Effector memory CD8-positive, alpha-beta T cell (primary cell): ENCODE data around the gene PLEKHN1.
"Not testable (repeated sequence)": the region's sequence is repeated elsewhere in the genome, so short reads cannot be mapped to it uniquely, and the experiment has no call there.

ENCODE experiments used
- ATAC-seq: fragments of 150-1000 bp; cut with Tn5 transposase; replicated peaks from 2 replicates; pipeline ENCODE4 v1.10.0; 2021; ENCODE audit warnings: mild to moderate bottlenecking, moderate library complexity
- DNase-seq, 3 experiments: peaks; one replicate each; pipeline ENCODE4 v3.0.0; 2021
- H3K27ac Mint-ChIP-seq, 2 donors: one replicate each; pipeline ENCODE4 v1.8.0; 2022; ENCODE audit warnings: mild to moderate bottlenecking in 2 of 2, mixed read lengths in 2 of 2, moderate library complexity in 2 of 2
- H3K27me3 Mint-ChIP-seq, 2 donors: one replicate each; pipeline ENCODE4 v1.8.0; 2022; ENCODE audit warnings: mixed read lengths in 2 of 2
- H3K36me3 Mint-ChIP-seq: one replicate; pipeline ENCODE4 v1.8.0; 2022; ENCODE audit warnings: mild to moderate bottlenecking, moderate library complexity, mixed read lengths; ENCODE audit not compliant: insufficient read depth
- H3K4me1 Mint-ChIP-seq, 2 donors: one replicate each; pipeline ENCODE4 v1.8.0; 2022; ENCODE audit warnings: low read depth in 2 of 2, mixed read lengths in 2 of 2
- H3K4me3 Mint-ChIP-seq, 2 donors: one replicate each; pipeline ENCODE4 v1.8.0; 2022; ENCODE audit warnings: mild to moderate bottlenecking in 2 of 2, mixed read lengths in 2 of 2, moderate library complexity in 2 of 2
- H3K9me3 Mint-ChIP-seq, 2 donors: one replicate each; pipeline ENCODE4 v1.8.0; 2022; ENCODE audit warnings: mixed read lengths in 2 of 2

PLEKHN1 gene

GRCh38 chr1:942864-943533, 23.3 kb upstream of the PLEKHN1 start:
- no peak for DNase-seq
- Mint-ChIP-seq H3K27me3 (peaks cover 18 to 39% of the 10 kb centered on the region in 2 donors), H3K36me3 (peaks cover 7% of the 10 kb centered on the region), H3K9me3 (no peaks in the 10 kb centered on the region), H3K4me1 (peaks cover 7 to 10% of the 10 kb centered on the region in 2 donors), H3K27ac (no peak overlapping the region), H3K4me3 (no peak overlapping the region)
- no peak for ATAC-seq

DNA sequence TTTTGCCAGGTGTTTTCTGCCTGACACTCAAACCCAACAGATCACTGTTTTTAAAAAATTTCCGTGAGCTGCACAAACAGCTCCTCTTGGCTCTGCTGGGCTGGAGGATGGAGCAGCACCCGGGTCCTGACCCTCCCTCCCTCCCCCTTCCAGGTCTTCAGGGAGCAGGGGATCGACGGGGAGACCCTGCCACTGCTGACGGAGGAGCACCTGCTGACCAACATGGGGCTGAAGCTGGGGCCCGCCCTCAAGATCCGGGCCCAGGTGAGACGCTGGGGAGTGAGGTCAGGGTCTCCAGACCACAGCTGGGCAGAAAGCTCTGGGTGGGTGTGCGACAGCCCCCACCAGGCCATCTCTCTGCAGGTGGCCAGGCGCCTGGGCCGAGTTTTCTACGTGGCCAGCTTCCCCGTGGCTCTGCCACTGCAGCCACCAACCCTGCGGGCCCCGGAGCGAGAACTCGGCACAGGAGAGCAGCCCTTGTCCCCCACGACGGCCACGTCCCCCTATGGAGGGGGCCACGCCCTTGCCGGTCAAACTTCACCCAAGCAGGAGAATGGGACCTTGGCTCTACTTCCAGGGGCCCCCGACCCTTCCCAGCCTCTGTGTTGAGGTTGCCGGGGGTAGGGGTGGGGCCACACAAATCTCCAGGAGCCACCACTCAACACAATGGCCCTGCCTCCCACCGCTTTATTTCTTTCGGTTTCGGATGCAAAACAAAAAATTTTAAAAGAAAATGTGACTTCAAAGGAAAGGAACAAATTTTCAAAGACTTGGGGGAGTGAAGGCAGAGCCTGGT, 22.5 kb upstream of the PLEKHN1 start:
- H3K27ac Mint-ChIP-seq = no peak overlapping the region
- H3K9me3 Mint-ChIP-seq = no peaks in the 10 kb centered on the region
- ATAC-seq = no peak
- H3K4me1 Mint-ChIP-seq = peaks cover 7 to 10% of the 10 kb centered on the region in 2 donors
- H3K4me3 Mint-ChIP-seq = no peak overlapping the region
- peaks cover 15 to 32% of the 10 kb centered on the region in 2 donors for H3K27me3 Mint-ChIP-seq
- no peak for DNase-seq
- H3K36me3 Mint-ChIP-seq = peaks cover 9% of the 10 kb centered on the region

GRCh38 chr1:944341-945325, 21.6 kb upstream of the PLEKHN1 start:
- peak overlapping the region in 1 of 2 donors; percentile 19 for H3K4me3 Mint-ChIP-seq
- peaks cover 7 to 8% of the 10 kb centered on the region in 2 donors for H3K4me1 Mint-ChIP-seq
- DNase-seq = no peak
- peaks cover 10 to 23% of the 10 kb centered on the region in 2 donors for H3K27me3 Mint-ChIP-seq
- H3K36me3 Mint-ChIP-seq = peaks cover 16% of the 10 kb centered on the region
- no peaks in the 10 kb centered on the region for H3K9me3 Mint-ChIP-seq
- ATAC-seq = no peak
- no peak overlapping the region for H3K27ac Mint-ChIP-seq

DNA sequence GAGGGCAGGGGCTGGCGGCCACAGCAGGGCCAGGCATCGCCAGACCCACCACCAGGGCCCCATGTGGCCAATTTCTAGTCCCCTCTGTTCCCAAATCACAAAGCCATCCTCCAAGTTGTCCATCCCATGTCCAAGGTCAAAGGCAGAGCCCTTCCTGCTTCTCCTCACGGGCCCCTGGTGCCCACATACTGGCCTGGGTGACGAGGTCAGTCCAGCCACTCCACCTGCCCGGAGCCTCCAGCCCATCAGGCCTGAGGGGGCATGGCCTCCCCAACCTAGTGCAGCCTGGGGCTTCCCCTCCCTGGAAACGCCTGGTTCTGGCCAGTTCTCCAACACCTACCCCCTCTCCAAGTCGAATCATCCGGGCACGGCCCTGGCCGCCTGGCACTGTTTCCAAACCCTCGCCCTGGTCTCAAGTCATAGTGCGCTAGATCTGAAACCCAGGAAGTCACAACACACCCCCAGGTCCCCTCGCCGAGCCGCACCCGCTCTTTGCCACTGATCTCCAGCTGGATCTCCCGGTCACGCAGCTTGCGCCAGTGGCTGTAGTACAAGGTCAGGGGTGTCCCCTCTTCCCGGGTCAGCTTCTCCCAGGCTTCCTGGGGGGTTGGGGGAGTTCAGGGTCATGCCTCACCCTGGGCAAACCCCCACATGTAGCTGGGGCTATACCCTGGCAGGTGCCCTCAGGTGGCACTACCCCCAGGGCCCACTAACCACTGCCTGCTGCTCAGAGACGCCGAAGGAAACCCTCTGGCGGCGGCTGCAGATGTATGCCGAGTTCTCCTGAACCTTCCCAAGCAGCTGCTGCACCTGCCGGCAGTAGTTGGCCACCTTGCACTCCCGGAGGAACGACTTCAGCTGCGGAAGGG, 20.4 kb upstream of the PLEKHN1 start:
- no peak overlapping the region for H3K27ac Mint-ChIP-seq
- H3K4me3 Mint-ChIP-seq = no peak overlapping the region
- peaks cover 6 to 17% of the 10 kb centered on the region in 2 donors for H3K27me3 Mint-ChIP-seq
- no peak for ATAC-seq
- no peak for DNase-seq
- H3K4me1 Mint-ChIP-seq = peaks cover 7 to 8% of the 10 kb centered on the region in 2 donors
- H3K9me3 Mint-ChIP-seq = no peaks in the 10 kb centered on the region
- peaks cover 19% of the 10 kb centered on the region for H3K36me3 Mint-ChIP-seq

DNA sequence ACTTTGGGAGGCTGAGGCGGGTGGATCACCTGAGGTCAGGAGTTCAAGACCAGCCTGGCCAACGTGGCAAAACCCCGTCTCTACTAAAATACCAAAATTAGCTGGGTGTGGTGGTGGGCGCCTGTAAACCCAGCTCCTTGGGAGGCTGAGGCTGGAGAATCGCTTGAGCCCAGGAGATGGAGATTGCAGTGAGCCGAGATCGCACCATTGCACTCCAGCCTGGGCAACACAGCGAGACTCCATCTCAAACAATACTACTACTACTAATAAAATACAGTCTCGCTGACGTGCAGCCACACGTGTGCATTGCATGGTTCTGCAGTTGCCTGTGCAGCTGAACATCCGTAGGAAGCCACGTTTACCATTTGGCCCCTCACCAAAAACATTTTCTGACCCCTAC, 19.5 kb upstream of the PLEKHN1 start:
- H3K4me3 Mint-ChIP-seq, ATAC-seq, H3K27me3 Mint-ChIP-seq, DNase-seq, H3K9me3 Mint-ChIP-seq, H3K27ac Mint-ChIP-seq, H3K4me1 Mint-ChIP-seq: not testable (repeated sequence)
- peaks cover 18% of the 10 kb centered on the region for H3K36me3 Mint-ChIP-seq

- no peak for DNase-seq
- Mint-ChIP-seq H3K36me3 (peaks cover 19% of the 10 kb centered on the region), H3K4me3 (no peak overlapping the region), H3K9me3 (no peaks in the 10 kb centered on the region), H3K27me3 (peaks cover 0 to 6% of the 10 kb centered on the region in 2 donors), H3K27ac (no peak overlapping the region), H3K4me1 (peaks cover 3 to 6% of the 10 kb centered on the region in 2 donors)
- no peak for ATAC-seq
These were observed 18.3 kb upstream of the PLEKHN1 start for GRCh38 chr1:947958-948357.

DNA sequence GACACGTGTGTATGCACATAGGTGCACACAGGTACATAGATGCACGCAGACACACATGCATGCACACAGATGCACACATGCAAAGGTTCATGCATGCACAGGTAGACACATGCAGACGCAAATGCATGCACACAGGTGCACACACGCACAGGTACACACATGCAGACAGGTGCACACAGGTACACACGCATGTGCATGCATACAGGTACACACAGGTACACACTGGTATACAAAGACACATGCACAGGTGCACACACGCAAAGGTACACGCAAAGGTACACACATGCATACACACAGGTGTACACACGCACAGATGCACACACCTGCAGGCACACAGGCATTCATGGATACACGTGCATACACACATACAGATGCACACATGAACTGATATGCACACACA, 16.0 kb upstream of the PLEKHN1 start:
- Mint-ChIP-seq H3K36me3 (peaks cover 31% of the 10 kb centered on the region), H3K4me3 (no peak overlapping the region), H3K27me3 (no peaks in the 10 kb centered on the region), H3K27ac (no peak overlapping the region), H3K9me3 (no peaks in the 10 kb centered on the region), H3K4me1 (peaks cover 8% of the 10 kb centered on the region in 2 donors)
- DNase-seq = no peak
- ATAC-seq = no peak

DNA sequence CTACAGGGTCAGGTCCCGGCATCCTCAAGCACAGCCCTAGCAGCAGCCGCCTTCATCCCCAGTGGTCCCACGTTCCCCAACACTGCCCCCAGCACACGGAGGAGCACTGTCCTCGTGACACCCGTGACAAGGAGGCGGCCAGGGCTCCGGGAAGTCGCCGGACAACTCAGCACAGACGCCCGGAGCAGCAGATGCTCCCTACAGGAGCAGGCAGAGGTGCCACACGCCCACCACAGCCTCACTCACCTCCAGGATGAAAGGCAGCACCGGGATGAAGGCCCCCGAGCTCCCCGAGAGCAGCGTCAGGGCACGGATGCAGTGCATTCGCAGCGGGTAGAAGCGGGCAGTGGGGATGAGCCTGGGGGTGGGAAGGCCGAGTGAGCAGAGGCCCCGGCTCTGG, 15.4 kb upstream of the PLEKHN1 start:
- H3K4me1 Mint-ChIP-seq = peaks cover 5 to 9% of the 10 kb centered on the region in 2 donors
- no peak overlapping the region for H3K4me3 Mint-ChIP-seq
- peaks cover 31% of the 10 kb centered on the region for H3K36me3 Mint-ChIP-seq
- H3K9me3 Mint-ChIP-seq = no peaks in the 10 kb centered on the region
- no peak for DNase-seq
- no peak overlapping the region for H3K27ac Mint-ChIP-seq
- no peaks in the 10 kb centered on the region for H3K27me3 Mint-ChIP-seq
- no peak for ATAC-seq

DNA sequence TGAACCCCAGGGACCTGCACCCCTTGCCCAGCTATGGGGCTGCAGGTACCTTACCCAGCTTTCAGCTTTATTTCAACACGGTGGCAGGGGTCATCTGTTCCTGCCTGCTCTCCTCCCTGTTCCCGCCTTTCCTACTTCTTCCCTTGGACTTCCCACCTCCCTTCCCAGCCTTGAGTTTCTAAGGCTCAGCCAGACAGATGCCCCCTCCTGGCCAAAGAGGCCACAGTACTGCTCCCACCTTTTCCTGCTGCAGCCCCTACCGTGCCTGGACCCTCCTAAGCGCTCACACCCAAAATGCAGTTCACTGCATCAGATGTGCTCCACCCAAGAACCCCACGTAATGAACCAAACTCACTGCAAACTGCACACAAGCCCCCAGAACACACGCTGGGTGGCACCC, 14.9 kb upstream of the PLEKHN1 start:
- Mint-ChIP-seq H3K27ac (no peak overlapping the region), H3K9me3 (no peaks in the 10 kb centered on the region), H3K4me1 (peaks cover 5 to 9% of the 10 kb centered on the region in 2 donors), H3K27me3 (no peaks in the 10 kb centered on the region), H3K36me3 (peaks cover 31% of the 10 kb centered on the region), H3K4me3 (no peak overlapping the region)
- DNase-seq (no peak), ATAC-seq (no peak)

DNA sequence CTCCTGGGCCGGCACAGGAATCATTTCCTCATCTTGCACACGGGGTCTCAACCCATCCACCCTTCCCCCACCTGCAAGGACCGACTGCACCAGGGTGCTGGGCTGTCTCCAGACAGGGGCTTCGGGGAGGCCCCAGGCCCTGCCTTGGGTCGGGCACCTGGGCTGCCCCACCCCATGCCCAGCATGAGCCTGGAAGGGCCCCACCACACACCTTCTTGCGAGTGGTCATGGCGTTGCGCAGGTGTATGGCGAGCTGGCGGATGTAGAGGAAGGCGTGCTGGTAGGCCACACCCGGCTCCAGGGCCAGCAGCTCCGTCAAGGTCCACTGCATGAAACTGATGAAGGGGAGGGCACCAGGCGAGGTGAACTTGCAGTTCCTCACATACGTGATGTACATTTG, 14.1 kb upstream of the PLEKHN1 start:
- Mint-ChIP-seq H3K4me1 (peaks cover 5 to 11% of the 10 kb centered on the region in 2 donors), H3K36me3 (peaks cover 33% of the 10 kb centered on the region)

GRCh38 chr1:952603-953002, 13.7 kb upstream of the PLEKHN1 start:
- no peak for DNase-seq
- Mint-ChIP-seq H3K36me3 (peaks cover 37% of the 10 kb centered on the region), H3K27ac (no peak overlapping the region), H3K4me3 (no peak overlapping the region), H3K4me1 (peaks cover 9 to 15% of the 10 kb centered on the region in 2 donors), H3K9me3 (no peaks in the 10 kb centered on the region), H3K27me3 (no peaks in the 10 kb centered on the region)
- no peak for ATAC-seq

More for the DNA sequence above, 14.1 kb upstream of the PLEKHN1 start:
- no peaks in the 10 kb centered on the region for H3K27me3 Mint-ChIP-seq
- ATAC-seq (no peak), DNase-seq (no peak)
- H3K9me3 Mint-ChIP-seq = no peaks in the 10 kb centered on the region
- H3K27ac Mint-ChIP-seq = no peak overlapping the region
- no peak overlapping the region for H3K4me3 Mint-ChIP-seq

DNA sequence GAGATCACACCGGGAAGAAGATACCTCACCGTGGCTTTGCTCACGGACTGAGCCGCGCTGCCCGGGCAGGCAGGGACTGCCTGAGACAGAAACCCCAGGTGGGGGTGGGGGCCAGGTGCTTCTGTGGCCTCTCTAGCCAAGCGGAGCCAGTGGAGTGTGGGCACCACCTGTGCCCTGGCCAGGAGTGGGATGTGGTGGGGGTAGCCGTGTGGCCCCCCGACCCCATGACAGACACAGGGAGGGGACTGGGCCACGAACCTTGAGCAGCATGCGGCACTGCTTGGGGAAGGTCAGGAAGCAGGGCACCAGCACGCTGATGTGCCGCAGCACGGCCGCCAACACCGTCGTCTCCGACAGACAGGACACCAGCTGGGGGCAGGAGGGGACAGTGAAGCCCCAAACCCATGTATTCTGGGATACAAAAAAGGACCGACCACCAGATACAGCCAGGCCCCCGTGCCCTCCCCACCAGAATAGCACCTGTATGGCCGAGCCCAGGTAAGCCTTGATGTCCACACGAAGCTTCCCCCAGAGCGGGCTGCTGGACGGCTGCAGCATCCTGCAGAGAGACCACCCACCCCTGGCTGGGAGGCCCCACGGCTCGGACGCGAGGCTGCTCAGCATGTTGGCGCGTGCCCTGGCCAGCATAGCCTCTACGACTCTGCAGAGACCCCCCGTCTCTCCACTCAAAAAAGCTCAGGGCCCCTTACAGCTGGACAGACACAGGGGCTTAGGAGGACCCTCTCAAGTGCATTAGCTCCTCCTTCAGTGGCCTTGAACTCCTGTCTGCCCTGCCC, 12.6 kb upstream of the PLEKHN1 start:
- no peak for DNase-seq
- peaks cover 41% of the 10 kb centered on the region for H3K36me3 Mint-ChIP-seq

More for the DNA sequence above, 12.6 kb upstream of the PLEKHN1 start:
- Mint-ChIP-seq H3K27ac (no peak overlapping the region), H3K4me3 (no peak overlapping the region), H3K27me3 (no peaks in the 10 kb centered on the region), H3K4me1 (peaks cover 20 to 23% of the 10 kb centered on the region in 2 donors), H3K9me3 (no peaks in the 10 kb centered on the region)
- no peak for ATAC-seq
